RWPE2 (cell line): ENCODE data around the gene RPUSD1.

Source experiments
- ATAC-seq: fragments of 200-7000 bp; cut with Tn5 transposase; 3 replicates; pipeline ENCODE4 v1.9.1; 2021; ENCODE audit warnings: low read depth
- DNase-seq: peaks from one replicate; pipeline ENCODE4 v3.0.0-alpha.2; 2020; ENCODE audit warnings: low spot score
- H3K27ac ChIP-seq: fragments of 450-650 bp; 2 replicates; pipeline ENCODE4 v1.5.1; 2017; ENCODE audit warnings: mild to moderate bottlenecking; ENCODE audit not compliant: poor library complexity, severe bottlenecking
- H3K27me3 ChIP-seq: fragments of 250-450 bp; sonication (Bioruptor Pico); 2 replicates; pipeline ENCODE4 v1.5.1; 2021; ENCODE audit warnings: mild to moderate bottlenecking, moderate library complexity; ENCODE audit not compliant: insufficient read depth, poor library complexity, severe bottlenecking
- H3K36me3 ChIP-seq: fragments of 250-450 bp; sonication (Bioruptor Pico); 2 replicates; pipeline ENCODE4 v1.5.1; 2020; ENCODE audit warnings: low read depth, mild to moderate bottlenecking, moderate library complexity
- H3K4me1 ChIP-seq: fragments of 250-450 bp; sonication (Bioruptor Pico); 2 replicates; pipeline ENCODE4 v1.5.1; 2021; ENCODE audit warnings: mild to moderate bottlenecking, moderate library complexity; ENCODE audit not compliant: insufficient read depth, poor library complexity, severe bottlenecking
- H3K4me3 ChIP-seq: fragments of 250-450 bp; sonication (Bioruptor Pico); 2 replicates; pipeline ENCODE4 v1.5.1; 2021; ENCODE audit warnings: mild to moderate bottlenecking, moderate library complexity; ENCODE audit not compliant: severe bottlenecking
- H3K9me3 ChIP-seq: fragments of 250-450 bp; sonication (Bioruptor Pico); 2 replicates; pipeline ENCODE4 v1.5.1; 2021; ENCODE audit warnings: mild to moderate bottlenecking, moderate library complexity; ENCODE audit not compliant: severe bottlenecking
- TF ChIP-seq, protein P1 (sequence below): fragments of 450-650 bp; IDR thresholded peaks from one replicate; pipeline ENCODE4 v1.5.1; 2017; ENCODE audit warnings: mild to moderate bottlenecking, moderate library complexity; ENCODE audit not compliant: poor library complexity, severe bottlenecking

Gene RPUSD1

GRCh38 chr16:797120-797420, 8.9 kb upstream of the RPUSD1 start:
- peaks cover 7% of the 10 kb centered on the region for H3K36me3 ChIP-seq
- DNase-seq (no peak), ATAC-seq (peak; percentile 8; the same call in 1 of the 3 replicates)
- no peak overlapping the region for H3K4me3 ChIP-seq
- H3K27ac ChIP-seq, result no peak overlapping the region
- TF ChIP-seq, protein P1, sequence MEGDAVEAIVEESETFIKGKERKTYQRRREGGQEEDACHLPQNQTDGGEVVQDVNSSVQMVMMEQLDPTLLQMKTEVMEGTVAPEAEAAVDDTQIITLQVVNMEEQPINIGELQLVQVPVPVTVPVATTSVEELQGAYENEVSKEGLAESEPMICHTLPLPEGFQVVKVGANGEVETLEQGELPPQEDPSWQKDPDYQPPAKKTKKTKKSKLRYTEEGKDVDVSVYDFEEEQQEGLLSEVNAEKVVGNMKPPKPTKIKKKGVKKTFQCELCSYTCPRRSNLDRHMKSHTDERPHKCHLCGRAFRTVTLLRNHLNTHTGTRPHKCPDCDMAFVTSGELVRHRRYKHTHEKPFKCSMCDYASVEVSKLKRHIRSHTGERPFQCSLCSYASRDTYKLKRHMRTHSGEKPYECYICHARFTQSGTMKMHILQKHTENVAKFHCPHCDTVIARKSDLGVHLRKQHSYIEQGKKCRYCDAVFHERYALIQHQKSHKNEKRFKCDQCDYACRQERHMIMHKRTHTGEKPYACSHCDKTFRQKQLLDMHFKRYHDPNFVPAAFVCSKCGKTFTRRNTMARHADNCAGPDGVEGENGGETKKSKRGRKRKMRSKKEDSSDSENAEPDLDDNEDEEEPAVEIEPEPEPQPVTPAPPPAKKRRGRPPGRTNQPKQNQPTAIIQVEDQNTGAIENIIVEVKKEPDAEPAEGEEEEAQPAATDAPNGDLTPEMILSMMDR, result no peak
- peaks cover 4% of the 10 kb centered on the region for H3K4me1 ChIP-seq
- peaks cover 28% of the 10 kb centered on the region for H3K27me3 ChIP-seq
- no peaks in the 10 kb centered on the region for H3K9me3 ChIP-seq

DNA sequence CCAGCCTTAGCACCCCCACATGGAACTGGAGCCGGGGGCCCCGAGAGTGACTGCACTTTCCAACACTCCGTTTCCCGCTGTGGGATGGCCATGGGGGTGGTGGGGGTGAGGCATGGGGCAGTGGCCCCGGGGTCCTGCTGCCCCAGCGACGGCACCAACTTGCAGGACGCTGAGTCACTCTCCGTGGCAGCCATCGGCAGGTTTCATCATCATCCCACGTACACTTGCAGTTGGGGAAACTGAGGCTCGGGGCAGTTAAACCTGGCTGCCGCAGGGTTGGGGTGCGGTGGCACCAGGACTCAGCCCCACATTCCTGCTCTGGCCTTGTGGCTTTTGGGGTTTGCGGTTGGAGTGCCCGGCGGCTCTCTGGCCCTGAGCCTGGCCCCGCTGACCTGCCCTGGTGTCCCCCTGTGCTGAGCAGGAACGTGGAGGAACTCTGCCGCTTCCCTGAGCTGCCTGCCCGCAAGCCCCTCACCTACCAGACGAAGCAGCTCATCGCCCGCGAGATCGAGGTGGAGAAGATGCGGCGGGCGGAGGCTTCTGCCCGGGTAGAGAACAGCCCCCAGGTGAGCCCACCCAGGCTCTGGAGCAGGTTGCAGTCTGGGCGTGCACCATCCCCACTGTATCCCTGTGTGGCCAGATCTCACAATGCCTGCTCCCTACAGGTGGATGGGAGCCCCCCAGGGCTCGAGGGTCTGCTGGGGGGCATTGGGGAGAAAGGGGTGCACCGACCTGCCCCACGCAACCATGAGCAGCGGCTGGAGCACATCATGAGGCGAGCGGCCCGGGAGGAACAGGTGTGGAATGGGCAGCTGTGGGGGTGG, 8.3 kb upstream of the RPUSD1 start:
- Histone ChIP-seq H3K36me3 (peaks cover 13% of the 10 kb centered on the region), H3K4me3 (no peak overlapping the region), H3K27ac (no peak overlapping the region), H3K9me3 (no peaks in the 10 kb centered on the region), H3K4me1 (peaks cover 4% of the 10 kb centered on the region), H3K27me3 (peaks cover 22% of the 10 kb centered on the region)
- DNase-seq, result no peak
- no peak for ATAC-seq
- TF ChIP-seq, protein P1, result no peak

- peaks cover 19% of the 10 kb centered on the region for H3K36me3 ChIP-seq
- ATAC-seq (peak; percentile 69), DNase-seq (peak; percentile 92)
- peaks cover 4% of the 10 kb centered on the region for H3K4me1 ChIP-seq
- TF ChIP-seq, protein P1, result no peak
- peaks cover 14% of the 10 kb centered on the region for H3K27me3 ChIP-seq
- H3K27ac ChIP-seq, result no peak overlapping the region
- no peak overlapping the region for H3K4me3 ChIP-seq
- no peaks in the 10 kb centered on the region for H3K9me3 ChIP-seq
Measured at GRCh38 chr16:795580-796229, 7.5 kb upstream of the RPUSD1 start.

GRCh38 chr16:794853-795466, 6.8 kb upstream of the RPUSD1 start:
- DNase-seq (no peak), ATAC-seq (no peak)
- Histone ChIP-seq H3K27ac (no peak overlapping the region), H3K4me3 (no peak overlapping the region), H3K36me3 (peaks cover 26% of the 10 kb centered on the region), H3K27me3 (peaks cover 7% of the 10 kb centered on the region), H3K4me1 (peaks cover 4% of the 10 kb centered on the region), H3K9me3 (no peaks in the 10 kb centered on the region)
- TF ChIP-seq, protein P1, result no peak
